ENCODE data around the gene BRD8.

DNA sequence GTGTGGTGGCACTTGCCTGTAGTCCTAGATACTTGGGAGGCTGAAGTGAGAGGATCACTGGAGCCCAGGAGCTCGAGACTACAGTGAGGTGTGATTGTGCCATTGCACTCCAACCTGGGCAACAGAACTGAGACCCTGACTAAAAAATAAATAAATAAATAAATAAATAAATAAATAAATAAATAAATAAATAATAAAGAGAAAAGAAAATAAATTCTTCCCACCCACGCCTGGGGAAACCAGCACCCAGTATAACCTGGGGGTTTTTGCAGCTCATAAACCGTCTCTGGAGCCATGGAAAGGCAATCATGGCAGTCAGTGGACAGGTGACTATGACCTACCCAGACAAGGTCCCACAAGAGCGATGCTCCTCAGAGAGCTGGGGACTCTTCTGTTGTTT, 86.7 kb downstream of the BRD8 start:
- TF ChIP-seq, protein P1, sequence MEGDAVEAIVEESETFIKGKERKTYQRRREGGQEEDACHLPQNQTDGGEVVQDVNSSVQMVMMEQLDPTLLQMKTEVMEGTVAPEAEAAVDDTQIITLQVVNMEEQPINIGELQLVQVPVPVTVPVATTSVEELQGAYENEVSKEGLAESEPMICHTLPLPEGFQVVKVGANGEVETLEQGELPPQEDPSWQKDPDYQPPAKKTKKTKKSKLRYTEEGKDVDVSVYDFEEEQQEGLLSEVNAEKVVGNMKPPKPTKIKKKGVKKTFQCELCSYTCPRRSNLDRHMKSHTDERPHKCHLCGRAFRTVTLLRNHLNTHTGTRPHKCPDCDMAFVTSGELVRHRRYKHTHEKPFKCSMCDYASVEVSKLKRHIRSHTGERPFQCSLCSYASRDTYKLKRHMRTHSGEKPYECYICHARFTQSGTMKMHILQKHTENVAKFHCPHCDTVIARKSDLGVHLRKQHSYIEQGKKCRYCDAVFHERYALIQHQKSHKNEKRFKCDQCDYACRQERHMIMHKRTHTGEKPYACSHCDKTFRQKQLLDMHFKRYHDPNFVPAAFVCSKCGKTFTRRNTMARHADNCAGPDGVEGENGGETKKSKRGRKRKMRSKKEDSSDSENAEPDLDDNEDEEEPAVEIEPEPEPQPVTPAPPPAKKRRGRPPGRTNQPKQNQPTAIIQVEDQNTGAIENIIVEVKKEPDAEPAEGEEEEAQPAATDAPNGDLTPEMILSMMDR (IDR thresholded peaks at IDR 0.05): no peak
- TF ChIP-seq POLR2AphosphoS5 (IDR thresholded peaks at IDR 0.05; ENCODE audit: low read depth, low read length) (no peak), TCF7L2 (IDR thresholded peaks at IDR 0.05; ENCODE audit: low read depth, low read length) (no peak)
- TF ChIP-seq, protein P2, sequence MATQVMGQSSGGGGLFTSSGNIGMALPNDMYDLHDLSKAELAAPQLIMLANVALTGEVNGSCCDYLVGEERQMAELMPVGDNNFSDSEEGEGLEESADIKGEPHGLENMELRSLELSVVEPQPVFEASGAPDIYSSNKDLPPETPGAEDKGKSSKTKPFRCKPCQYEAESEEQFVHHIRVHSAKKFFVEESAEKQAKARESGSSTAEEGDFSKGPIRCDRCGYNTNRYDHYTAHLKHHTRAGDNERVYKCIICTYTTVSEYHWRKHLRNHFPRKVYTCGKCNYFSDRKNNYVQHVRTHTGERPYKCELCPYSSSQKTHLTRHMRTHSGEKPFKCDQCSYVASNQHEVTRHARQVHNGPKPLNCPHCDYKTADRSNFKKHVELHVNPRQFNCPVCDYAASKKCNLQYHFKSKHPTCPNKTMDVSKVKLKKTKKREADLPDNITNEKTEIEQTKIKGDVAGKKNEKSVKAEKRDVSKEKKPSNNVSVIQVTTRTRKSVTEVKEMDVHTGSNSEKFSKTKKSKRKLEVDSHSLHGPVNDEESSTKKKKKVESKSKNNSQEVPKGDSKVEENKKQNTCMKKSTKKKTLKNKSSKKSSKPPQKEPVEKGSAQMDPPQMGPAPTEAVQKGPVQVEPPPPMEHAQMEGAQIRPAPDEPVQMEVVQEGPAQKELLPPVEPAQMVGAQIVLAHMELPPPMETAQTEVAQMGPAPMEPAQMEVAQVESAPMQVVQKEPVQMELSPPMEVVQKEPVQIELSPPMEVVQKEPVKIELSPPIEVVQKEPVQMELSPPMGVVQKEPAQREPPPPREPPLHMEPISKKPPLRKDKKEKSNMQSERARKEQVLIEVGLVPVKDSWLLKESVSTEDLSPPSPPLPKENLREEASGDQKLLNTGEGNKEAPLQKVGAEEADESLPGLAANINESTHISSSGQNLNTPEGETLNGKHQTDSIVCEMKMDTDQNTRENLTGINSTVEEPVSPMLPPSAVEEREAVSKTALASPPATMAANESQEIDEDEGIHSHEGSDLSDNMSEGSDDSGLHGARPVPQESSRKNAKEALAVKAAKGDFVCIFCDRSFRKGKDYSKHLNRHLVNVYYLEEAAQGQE (IDR thresholded peaks at IDR 0.05; ENCODE audit: insufficient read depth in 1 of 2, low read depth in 2 of 2, low read length in 1 of 2): no peak

Data from Panc1 (cell line).